Measurements from ENCODE around the gene EEA1.

The EEA1 gene

GRCh38 chr12:92722897-92723296 is 206.2 kb downstream of the EEA1 start:
- no peak for TF ChIP-seq CTCF (IDR thresholded peaks at IDR 0.05; ENCODE audit: borderline replicate concordance, insufficient read depth, low read depth, low read length)
- no peak overlapping the region for H3K4me3 ChIP-seq (ENCODE audit: low read depth, low read length)

DNA sequence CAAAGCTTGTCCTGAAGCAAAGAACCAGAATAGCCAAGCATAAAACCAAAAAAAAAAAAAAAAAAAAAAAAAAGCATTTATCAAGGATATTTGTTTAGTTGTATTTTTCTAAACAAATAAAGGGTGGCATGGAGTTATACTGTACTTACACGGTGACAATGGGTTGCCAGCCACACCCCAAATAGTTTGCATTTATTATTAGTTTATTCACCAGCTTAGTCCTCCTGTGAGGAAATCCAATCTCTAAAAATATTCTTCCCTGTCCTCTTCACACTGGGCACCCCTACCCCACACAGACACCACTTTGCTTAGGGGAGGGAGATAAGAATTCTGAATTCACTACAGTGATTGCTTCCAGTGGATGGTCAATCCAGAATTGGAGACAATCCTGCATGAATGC is 207.4 kb downstream of the EEA1 start:
- no peak overlapping the region for H3K4me3 ChIP-seq (ENCODE audit: low read depth, low read length)
- TF ChIP-seq CTCF (IDR thresholded peaks at IDR 0.05; ENCODE audit: borderline replicate concordance, insufficient read depth, low read depth, low read length) = no peak

GRCh38 chr12:92721130-92721529 is 208.0 kb downstream of the EEA1 start:
- TF ChIP-seq CTCF (IDR thresholded peaks at IDR 0.05; ENCODE audit: borderline replicate concordance, insufficient read depth, low read depth, low read length) = no peak
- no peak overlapping the region for H3K4me3 ChIP-seq (ENCODE audit: low read depth, low read length)
